Measurements from ENCODE around the gene STK40.

Gene STK40

GRCh38 chr1:36367798-36368197 is 17.9 kb downstream of the STK40 start:
- no peak for DNase-seq

GRCh38 chr1:36367066-36367465 is 18.7 kb downstream of the STK40 start:
- no peak for DNase-seq

DNA sequence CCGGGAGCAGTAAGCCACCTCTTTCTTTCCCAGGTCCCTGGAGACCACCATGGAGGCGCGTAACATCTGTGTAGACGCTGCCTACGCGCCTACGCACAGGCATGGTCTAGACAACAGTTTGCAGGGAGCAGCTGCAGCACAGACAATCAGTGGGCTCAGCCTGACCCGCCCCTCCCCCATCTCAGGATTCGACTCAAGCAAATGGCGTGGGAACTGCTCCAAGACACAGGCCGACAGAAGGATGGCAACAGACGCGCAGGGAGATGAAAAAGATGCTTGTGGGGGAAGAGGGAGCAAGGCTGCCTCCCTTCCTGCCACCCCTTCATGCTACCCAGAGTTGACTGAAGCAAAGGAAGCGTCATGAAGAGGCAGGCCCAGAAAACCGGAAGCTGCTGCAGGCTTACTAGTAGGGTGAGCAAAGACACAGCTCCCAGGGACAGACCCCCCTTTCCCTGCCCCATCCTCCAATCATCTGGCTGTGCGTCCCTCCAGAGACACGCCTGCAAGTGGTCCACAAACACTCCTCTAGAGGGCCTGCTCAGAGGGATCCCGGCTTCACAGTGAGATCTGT is 19.5 kb downstream of the STK40 start:
- DNase-seq, result peak; percentile 79

- no peak for DNase-seq
Observed at GRCh38 chr1:36365381-36365780, 20.3 kb downstream of the STK40 start.

DNA sequence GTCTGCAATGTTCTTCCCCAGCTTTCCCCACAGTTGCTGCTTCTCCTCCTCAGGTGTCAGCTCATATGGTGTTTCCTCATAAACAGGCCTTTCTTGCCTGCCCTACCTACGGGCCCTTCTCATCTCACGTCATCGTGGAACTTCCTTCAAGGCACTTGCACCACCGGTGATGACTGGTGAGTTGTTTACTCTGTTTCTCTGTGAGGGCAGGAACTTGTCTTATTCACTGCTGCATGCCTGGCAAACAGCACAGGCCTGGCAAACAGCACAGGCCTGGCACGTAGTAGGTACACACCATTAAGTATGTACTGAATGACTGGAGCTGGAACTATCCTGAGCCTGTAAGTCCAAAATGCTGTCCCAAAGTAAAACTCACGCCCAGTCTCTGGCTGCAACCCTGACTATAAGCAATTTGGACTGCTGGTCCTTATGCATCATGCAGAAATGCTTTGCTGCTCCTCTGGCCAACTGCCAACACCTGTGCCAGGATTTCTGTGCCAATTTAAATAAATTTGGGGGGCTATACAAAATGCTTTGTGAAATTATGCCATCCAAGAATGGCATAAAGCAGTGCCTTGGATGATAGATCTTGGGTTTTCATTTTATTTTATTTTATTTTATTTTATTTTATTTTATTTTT is 25.7 kb downstream of the STK40 start:
- DNase-seq, result no peak

- no peak for DNase-seq
Observed at GRCh38 chr1:36359383-36359782, 26.3 kb downstream of the STK40 start.

GRCh38 chr1:36358514-36359084 is 27.1 kb downstream of the STK40 start:
- DNase-seq, result no peak

DNA sequence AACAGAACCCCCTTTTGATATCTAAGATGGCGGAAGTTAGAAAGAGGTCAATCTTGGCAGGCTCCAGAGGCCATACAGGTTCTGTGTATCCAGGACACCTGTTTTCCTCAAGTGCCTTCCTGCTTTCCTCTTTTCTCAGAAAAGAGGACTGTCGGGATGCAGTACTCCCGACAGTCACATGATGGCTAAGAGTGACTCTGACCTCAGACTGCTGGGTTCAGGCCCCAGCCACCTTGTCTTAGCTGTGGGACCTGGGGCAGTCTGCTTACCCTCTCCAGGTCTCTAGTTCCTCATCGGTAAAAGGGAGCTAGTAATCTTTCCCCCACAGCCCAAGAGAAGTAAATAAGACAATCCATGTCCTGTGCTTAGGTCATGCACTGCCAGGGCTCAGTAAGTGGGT is 29.9 kb downstream of the STK40 start:
- DNase-seq, result no peak

DNA sequence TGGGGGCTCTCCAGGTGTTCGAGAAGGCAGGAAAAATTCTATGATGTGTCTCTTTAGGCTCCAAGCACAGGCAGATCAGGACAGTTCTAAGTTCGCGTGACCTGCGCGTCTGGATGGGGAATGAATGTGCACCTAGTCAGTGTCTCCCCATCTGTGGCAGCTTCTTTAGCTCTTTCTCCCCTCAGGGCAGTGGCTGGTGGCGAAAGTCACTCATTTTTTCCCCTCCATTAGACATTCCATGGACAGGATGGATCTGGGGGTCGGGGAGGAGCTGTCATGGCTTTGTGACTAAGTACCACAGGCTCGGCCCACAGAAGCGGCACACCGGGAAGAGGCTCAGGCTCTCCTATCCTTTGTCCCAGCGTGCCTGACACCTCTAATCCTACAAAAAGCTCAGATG is 31.2 kb downstream of the STK40 start:
- DNase-seq, result no peak

- DNase-seq, result no peak
Observed at GRCh38 chr1:36352910-36353878, 32.5 kb downstream of the STK40 start.

DNA sequence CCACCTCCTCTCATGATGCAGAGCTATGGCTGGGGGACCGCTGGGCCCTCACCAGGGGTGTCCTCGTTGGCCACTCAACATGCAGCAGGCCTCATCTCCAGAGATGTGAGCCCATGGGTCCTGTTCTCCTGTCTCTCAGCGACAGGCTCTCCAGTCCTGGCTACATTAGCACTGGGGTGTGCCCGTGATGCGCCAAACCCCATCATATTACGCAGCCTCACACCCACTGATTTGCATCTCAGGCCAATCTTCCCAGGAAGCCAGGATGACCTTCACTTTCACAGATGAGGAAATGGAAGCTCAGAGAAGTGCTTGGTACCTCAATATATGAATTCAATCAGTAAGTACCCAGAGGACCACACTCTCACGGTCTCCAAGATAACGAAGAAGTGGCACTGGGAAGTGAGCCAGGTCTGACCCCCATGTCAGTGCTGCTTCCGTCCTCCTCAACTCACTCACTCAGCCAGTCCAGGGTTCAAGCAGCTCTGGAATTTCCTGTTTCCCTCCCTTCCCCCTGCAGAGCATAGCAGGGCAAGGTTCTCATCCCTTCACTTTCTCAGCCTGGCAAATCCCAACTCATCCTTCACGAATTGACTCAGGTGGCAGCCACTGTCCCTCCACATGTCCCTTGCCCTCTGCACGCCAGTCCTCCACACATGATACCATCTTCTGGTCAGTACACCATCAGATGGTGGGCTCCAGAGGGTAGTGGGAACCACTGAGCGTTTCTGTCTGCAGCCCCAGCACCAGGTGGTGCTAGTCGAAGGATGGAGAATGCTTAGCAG is 33.4 kb downstream of the STK40 start:
- no peak for DNase-seq

GRCh38 chr1:36351227-36351977 is 34.3 kb downstream of the STK40 start:
- no peak for DNase-seq

- DNase-seq, result peak; percentile 85
Observed at GRCh38 chr1:36350659-36351226, 35.0 kb downstream of the STK40 start.

GRCh38 chr1:36349839-36350238 is 35.9 kb downstream of the STK40 start:
- DNase-seq, result no peak

- no peak for DNase-seq
Observed at GRCh38 chr1:36349241-36349671, 36.5 kb downstream of the STK40 start.

DNA sequence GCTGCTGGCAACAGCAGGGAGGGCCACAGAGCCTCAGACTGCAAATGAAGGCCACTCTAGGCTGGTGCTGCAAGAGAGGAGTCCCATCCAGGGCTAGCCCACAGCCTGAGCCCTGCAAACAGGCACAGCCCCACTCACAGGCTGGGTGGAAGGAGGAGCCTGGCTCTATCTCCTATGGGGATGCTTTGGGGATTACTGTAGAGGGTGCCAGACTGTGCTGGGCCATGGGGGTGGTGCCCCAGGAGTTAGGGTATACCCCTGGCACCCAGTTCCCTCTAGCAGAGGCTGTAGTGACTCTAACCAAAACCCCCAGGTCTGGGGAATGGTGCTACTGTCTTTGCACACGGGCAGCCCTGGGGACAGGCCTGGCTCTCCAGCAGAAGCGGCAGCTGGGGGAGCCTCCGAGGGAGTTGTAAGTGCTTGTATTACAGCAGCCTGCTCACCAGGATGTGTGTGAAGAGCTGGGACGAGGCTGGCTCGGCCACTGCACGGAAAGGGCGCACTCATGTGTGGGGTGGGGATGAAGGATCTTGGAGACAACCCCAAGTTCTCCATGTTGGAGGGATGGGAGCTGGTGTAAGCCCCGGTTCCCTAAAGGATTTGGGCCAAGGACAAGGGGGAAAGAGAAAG is 38.9 kb downstream of the STK40 start:
- DNase-seq, result no peak

GRCh38 chr1:36345353-36345752 is 40.4 kb downstream of the STK40 start:
- DNase-seq, result no peak

DNA sequence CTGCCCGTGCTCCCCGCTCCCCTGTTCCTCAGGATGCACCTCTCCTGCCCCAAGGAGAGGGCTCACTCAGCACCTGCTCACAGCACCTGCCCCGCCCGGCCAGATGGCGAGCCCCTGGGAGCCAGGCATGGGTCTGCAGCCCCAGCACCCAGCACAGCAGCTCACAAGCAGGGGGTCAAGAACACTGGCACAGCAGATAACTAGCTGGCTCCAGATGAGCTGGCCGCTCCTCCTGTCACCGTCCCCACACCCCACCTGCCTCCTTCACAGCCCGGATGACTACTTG is 41.4 kb downstream of the STK40 start:
- DNase-seq, result no peak

GRCh38 chr1:36343651-36344394 is 41.9 kb downstream of the STK40 start:
- DNase-seq, result no peak

GRCh38 chr1:36342426-36343185 is 43.1 kb downstream of the STK40 start:
- peak; percentile 85 for DNase-seq

Data from activated effector memory CD4-positive, alpha-beta T cell treated with anti-CD3 and anti-CD28 coated beads, Interleukin-2, amount 50 U/mL, for 16 hours (primary cell).